OCI-M1 (cell line): Measurements from ENCODE around the gene CYB5R2.
A peak's percentile ranks its signal among the peaks of the same experiment; 100 is the strongest.

Experiments used
- DNase-seq: peaks from one replicate; lab custom pipeline; 2025; lab: John Stamatoyannopoulos, UW

The CYB5R2 gene

GRCh38 chr11:7672960-7673723 is at the start of gene CYB5R2:
Gene CYB5R2, minus strand, starts transcription at chr11:7673500. Its CDS starts 675 bp downstream, at chr11:7672825.
- no peak for DNase-seq

GRCh38 chr11:7714786-7715185 is 41.5 kb upstream of the CYB5R2 start:
- DNase-seq: no peak

- no peak for DNase-seq
These were observed 33.1 kb upstream of the CYB5R2 start, which contains the start of gene OVCH2 for GRCh38 chr11:7706377-7706776. Gene OVCH2, minus strand, starts transcription at chr11:7706477. Its CDS starts 83 bp downstream, at chr11:7706394.

- DNase-seq: no peak
These were observed 30.4 kb upstream of the CYB5R2 start for GRCh38 chr11:7703740-7704139.

- DNase-seq: no peak
These were observed 23.1 kb upstream of the CYB5R2 start for GRCh38 chr11:7696424-7696823.

- DNase-seq: no peak
These were observed 20.9 kb upstream of the CYB5R2 start for GRCh38 chr11:7694235-7694634.

- no peak for DNase-seq
These were observed 19.1 kb upstream of the CYB5R2 start for GRCh38 chr11:7692426-7692825.

- DNase-seq: no peak
These were observed 18.6 kb upstream of the CYB5R2 start for GRCh38 chr11:7691759-7692350.

GRCh38 chr11:7690648-7691047 is 17.3 kb upstream of the CYB5R2 start:
- no peak for DNase-seq

- no peak for DNase-seq
These were observed 15.9 kb upstream of the CYB5R2 start for GRCh38 chr11:7689239-7689638.

- DNase-seq: peak; percentile 37
These were observed 15.0 kb upstream of the CYB5R2 start for GRCh38 chr11:7688238-7688826.

- DNase-seq: no peak
These were observed 14.1 kb upstream of the CYB5R2 start for GRCh38 chr11:7687386-7687785.

GRCh38 chr11:7686761-7687160 is 13.5 kb upstream of the CYB5R2 start:
- DNase-seq: no peak

- DNase-seq: no peak
These were observed 10.3 kb upstream of the CYB5R2 start for GRCh38 chr11:7683571-7683970.

- DNase-seq: no peak
These were observed 4.5 kb upstream of the CYB5R2 start for GRCh38 chr11:7677796-7678201.

- no peak for DNase-seq
These were observed 3.8 kb upstream of the CYB5R2 start for GRCh38 chr11:7677071-7677470.

- DNase-seq: no peak
These were observed 2.3 kb upstream of the CYB5R2 start for GRCh38 chr11:7675631-7676030.

GRCh38 chr11:7673724-7674434 is 579 bp upstream of the CYB5R2 start:
- no peak for DNase-seq

- DNase-seq: no peak
These were observed 882 bp downstream of the CYB5R2 start for GRCh38 chr11:7672276-7672959.

GRCh38 chr11:7671347-7672215 is 1.7 kb downstream of the CYB5R2 start:
- no peak for DNase-seq

GRCh38 chr11:7670641-7671040 is 2.7 kb downstream of the CYB5R2 start:
- no peak for DNase-seq
